IMR-90 (cell line): ENCODE data around the gene CATSPERE. TPM values are rescaled to one million over a fixed set of nuclear protein-coding genes. Genes with fewer than 3 reads are reported as not detected.
"Not testable (repeated sequence)": the region's sequence is repeated elsewhere in the genome, so short reads cannot be mapped to it uniquely, and the experiment has no call there.

Experiments used
- ATAC-seq: fragments of 200-7000 bp; cut with Tn5 transposase; 2 replicates; pipeline ENCODE4 v1.9.1; 2020; ENCODE audit warnings: low read depth, mild to moderate bottlenecking, moderate library complexity
- BruUV-seq: library from RNA; stranded (reverse); fragments of 400-500 nt; replicated peaks from 2 replicates; lab custom pipeline; 2021; lab: Mats Ljungman, UMichigan
- CTCF ChIA-PET: fragments of 300-600 bp; formaldehyde crosslinking; extraction: SDS; loops from one replicate; lab custom pipeline; 2021; ENCODE audit warnings: antibody characterized with exemption; lab: Yijun Ruan, JAX
- POLR2A ChIA-PET: fragments of 300-600 bp; sonication (Branson Sonifier 250); formaldehyde crosslinking; loops from one replicate; lab custom pipeline; 2022; ENCODE audit warnings: antibody characterized with exemption; ENCODE audit not compliant: unreplicated experiment; lab: Charles Lee
- DNase-seq: peaks from one replicate; pipeline ENCODE4 v3.0.0; 2013
- H2AFZ ChIP-seq: replicated peaks from 2 replicates; pipeline ENCODE3; 2013; ENCODE audit warnings: low read length, mild to moderate bottlenecking; ENCODE audit not compliant: poor library complexity
- H2AK5ac ChIP-seq: 2 replicates; pipeline ENCODE4 v1.6.1; 2013; ENCODE audit warnings: low read depth, low read length, inconsistent platforms
- H2AK9ac ChIP-seq: replicated peaks from 2 replicates; pipeline ENCODE3; 2013; ENCODE audit warnings: mild to moderate bottlenecking, low read depth, low read length, moderate library complexity; ENCODE audit not compliant: poor library complexity
- H2BK120ac ChIP-seq: 2 replicates; pipeline ENCODE4 v1.6.1; 2013; ENCODE audit warnings: low read depth, low read length, inconsistent platforms
- H2BK15ac ChIP-seq: 3 replicates; pipeline ENCODE4 v1.6.1; 2013; ENCODE audit warnings: low read depth, low read length, inconsistent platforms
- H2BK20ac ChIP-seq: 2 replicates; pipeline ENCODE4 v1.6.1; 2013; ENCODE audit warnings: low read depth, mild to moderate bottlenecking, inconsistent platforms, low read length, moderate library complexity
- H2BK5ac ChIP-seq: 2 replicates; pipeline ENCODE4 v1.6.1; 2013; ENCODE audit warnings: mild to moderate bottlenecking, low read depth, low read length, inconsistent platforms; ENCODE audit not compliant: poor library complexity, severe bottlenecking
- H3K14ac ChIP-seq: replicated peaks from 2 replicates; pipeline ENCODE4 v1.6.1; 2013; ENCODE audit warnings: low read depth, low read length, inconsistent platforms
- H3K18ac ChIP-seq: 2 replicates; pipeline ENCODE4 v1.6.1; 2013; ENCODE audit warnings: low read depth, low read length, control low read depth
- H3K23ac ChIP-seq: 2 replicates; pipeline ENCODE4 v1.6.1; 2013; ENCODE audit warnings: low read depth, low read length, inconsistent platforms
- H3K27ac ChIP-seq: 2 replicates; pipeline ENCODE4 v1.5.1; 2013; ENCODE audit warnings: mild to moderate bottlenecking, control low read depth, low read length; ENCODE audit not compliant: insufficient read depth
- H3K27me3 ChIP-seq: 2 replicates; pipeline ENCODE4 v1.6.1; 2013; ENCODE audit warnings: low read length; ENCODE audit not compliant: control insufficient read depth, insufficient read depth
- H3K36me3 ChIP-seq: 2 replicates; pipeline ENCODE4 v1.6.1; 2013; ENCODE audit warnings: low read length, mixed read lengths; ENCODE audit not compliant: control insufficient read depth, insufficient read depth
- H3K4ac ChIP-seq: 2 replicates; pipeline ENCODE4 v1.6.1; 2013; ENCODE audit warnings: low read depth, low read length, inconsistent platforms
- H3K4me1 ChIP-seq: 2 replicates; pipeline ENCODE4 v1.6.1; 2013; ENCODE audit warnings: low read length, mixed read lengths; ENCODE audit not compliant: control insufficient read depth, insufficient read depth
- H3K4me2 ChIP-seq: 2 replicates; pipeline ENCODE4 v1.6.1; 2013; ENCODE audit warnings: low read depth, mild to moderate bottlenecking, control low read depth, low read length, moderate library complexity
- H3K4me3 ChIP-seq: 2 replicates; pipeline ENCODE4 v1.5.1; 2013; ENCODE audit warnings: low read depth, mild to moderate bottlenecking, control low read depth, low read length, moderate library complexity; ENCODE audit not compliant: insufficient read depth
- H3K56ac ChIP-seq: 2 replicates; pipeline ENCODE4 v1.6.1; 2013; ENCODE audit warnings: low read length, inconsistent platforms; ENCODE audit not compliant: insufficient read depth; ENCODE audit errors: extremely low read depth
- H3K79me1 ChIP-seq, 2 experiments: 2 replicates each; pipeline ENCODE4 v1.6.1; 2013; ENCODE audit warnings: low read length in 2 of 2, inconsistent platforms in 1 of 2, low read depth in 1 of 2
- H3K9ac ChIP-seq: 2 replicates; pipeline ENCODE4 v1.6.1; 2013; ENCODE audit warnings: low read depth, low read length, control low read depth
- H3K9me1 ChIP-seq: 2 replicates; pipeline ENCODE4 v1.6.1; 2013; ENCODE audit warnings: low read length, inconsistent platforms; ENCODE audit not compliant: insufficient read depth
- H3K9me3 ChIP-seq: 2 replicates; pipeline ENCODE4 v1.6.1; 2013; ENCODE audit warnings: low read length; ENCODE audit not compliant: control insufficient read depth, insufficient read depth
- H4K20me1 ChIP-seq: 2 replicates; pipeline ENCODE4 v1.6.1; 2013; ENCODE audit warnings: low read length, inconsistent platforms; ENCODE audit not compliant: insufficient read depth
- H4K5ac ChIP-seq: 2 replicates; pipeline ENCODE4 v1.6.1; 2013; ENCODE audit warnings: mild to moderate bottlenecking, low read depth, low read length, control low read depth
- H4K8ac ChIP-seq, 2 experiments: 2 replicates each; pipeline ENCODE4 v1.6.1; 2013; ENCODE audit warnings: low read depth in 2 of 2, low read length in 2 of 2, control low read depth in 1 of 2, inconsistent platforms in 1 of 2
- H4K91ac ChIP-seq: 2 replicates; pipeline ENCODE4 v1.6.1; 2013; ENCODE audit warnings: low read depth, low read length, inconsistent platforms; ENCODE audit not compliant: insufficient read depth
- WGBS, 2 experiments: methylation state at CpG; one replicate each; pipeline versions ENCODE4 v1.1.5 to v1.1.7; 2013; ENCODE audit warnings: missing lambda C conversion rate in 2 of 2; ENCODE audit not compliant: insufficient read length in 1 of 2; ENCODE audit errors: extremely low coverage in 2 of 2; 5-methylcytosine and 5-hydroxymethylcytosine counted together
- dilution Hi-C: fragments of 300-500 bp; cut with HindIII; formaldehyde crosslinking; loops from one replicate; pipeline ENCODE4 v1.14.3; 2018; ENCODE audit warnings: low sequenced_read_pairs; ENCODE audit not compliant: unreplicated experiment
- in situ Hi-C: fragments of 300-500 bp; cut with MboI; formaldehyde crosslinking; loops from 3 replicates; pipeline ENCODE4 v1.14.3; 2019; ENCODE audit warnings: low sequenced_read_pairs, inconsistent platforms, mixed read lengths
- intact Hi-C: fragments of 100-400 bp; cut with micrococcal nuclease; formaldehyde crosslinking; loops from 2 replicates; pipeline ENCODE4 v1.10.0; 2022
- polyA plus RNA-seq, 3 experiments: library from polyadenylated mRNA; depleted of rRNA; stranded (reverse); fragments of >200 nt; gene quantifications; 2 replicates each; pipeline ENCODE4 v1.2.3, GENCODE V29; 2012; ENCODE audit warnings: low replicate concordance in 1 of 3
- total RNA-seq: library from RNA; depleted of rRNA; stranded (reverse); fragments of >200 nt; gene quantifications from 2 replicates; pipeline ENCODE4 v1.2.3, GENCODE V29; 2012

The CATSPERE gene
- total and polyA plus RNA-seq, 2 of the 4 experiments (the other 2 are of a cell fraction), result 0.07 to 0.18 TPM

GRCh38 chr1:244666672-244667418, 205.8 kb downstream of the CATSPERE start:
- H2BK15ac ChIP-seq, POLR2A ChIA-PET, H3K18ac ChIP-seq, H3K9me3 ChIP-seq, H4K8ac ChIP-seq, H3K27me3 ChIP-seq, H3K4me3 ChIP-seq, H4K5ac ChIP-seq, H2AFZ ChIP-seq, H2AK9ac ChIP-seq, in situ Hi-C loops, H3K4ac ChIP-seq, H3K4me1 ChIP-seq, BruUV-seq, H3K9ac ChIP-seq, H3K23ac ChIP-seq, H4K91ac ChIP-seq, dilution Hi-C loops, H3K14ac ChIP-seq, H3K9me1 ChIP-seq, H3K27ac ChIP-seq, H2BK5ac ChIP-seq, H2BK20ac ChIP-seq, H2BK120ac ChIP-seq, intact Hi-C loops, DNase-seq, CTCF ChIA-PET, H2AK5ac ChIP-seq, ATAC-seq, H3K4me2 ChIP-seq, H3K56ac ChIP-seq, H3K36me3 ChIP-seq: not testable (repeated sequence)
- 100% methylated on average over 1 of the region's 6 CpGs; no CpG with 5 or more reads in 1 of the 2 experiments for WGBS, 2 experiments
- Histone ChIP-seq H4K20me1 (peaks cover 26% of the 10 kb centered on the region), H3K79me1 (peaks cover 30 to 46% of the 10 kb centered on the region in 2 experiments)
